ENCODE results near the gene BCAP31. TPM values are rescaled to one million over a fixed set of nuclear protein-coding genes. Genes with fewer than 3 reads are reported as not detected.

BCAP31 gene
- total and polyA plus RNA-seq, 2 of the 13 experiments (the other 11 are each of a cell fraction or from before 2014, with no cell fraction given), result 139 to 178 TPM

GRCh38 chrX:153763989-153764755 is 40.0 kb upstream of the BCAP31 start, which contains the start of gene PLXNB3 (continued):
- TF ChIP-seq, protein P1, sequence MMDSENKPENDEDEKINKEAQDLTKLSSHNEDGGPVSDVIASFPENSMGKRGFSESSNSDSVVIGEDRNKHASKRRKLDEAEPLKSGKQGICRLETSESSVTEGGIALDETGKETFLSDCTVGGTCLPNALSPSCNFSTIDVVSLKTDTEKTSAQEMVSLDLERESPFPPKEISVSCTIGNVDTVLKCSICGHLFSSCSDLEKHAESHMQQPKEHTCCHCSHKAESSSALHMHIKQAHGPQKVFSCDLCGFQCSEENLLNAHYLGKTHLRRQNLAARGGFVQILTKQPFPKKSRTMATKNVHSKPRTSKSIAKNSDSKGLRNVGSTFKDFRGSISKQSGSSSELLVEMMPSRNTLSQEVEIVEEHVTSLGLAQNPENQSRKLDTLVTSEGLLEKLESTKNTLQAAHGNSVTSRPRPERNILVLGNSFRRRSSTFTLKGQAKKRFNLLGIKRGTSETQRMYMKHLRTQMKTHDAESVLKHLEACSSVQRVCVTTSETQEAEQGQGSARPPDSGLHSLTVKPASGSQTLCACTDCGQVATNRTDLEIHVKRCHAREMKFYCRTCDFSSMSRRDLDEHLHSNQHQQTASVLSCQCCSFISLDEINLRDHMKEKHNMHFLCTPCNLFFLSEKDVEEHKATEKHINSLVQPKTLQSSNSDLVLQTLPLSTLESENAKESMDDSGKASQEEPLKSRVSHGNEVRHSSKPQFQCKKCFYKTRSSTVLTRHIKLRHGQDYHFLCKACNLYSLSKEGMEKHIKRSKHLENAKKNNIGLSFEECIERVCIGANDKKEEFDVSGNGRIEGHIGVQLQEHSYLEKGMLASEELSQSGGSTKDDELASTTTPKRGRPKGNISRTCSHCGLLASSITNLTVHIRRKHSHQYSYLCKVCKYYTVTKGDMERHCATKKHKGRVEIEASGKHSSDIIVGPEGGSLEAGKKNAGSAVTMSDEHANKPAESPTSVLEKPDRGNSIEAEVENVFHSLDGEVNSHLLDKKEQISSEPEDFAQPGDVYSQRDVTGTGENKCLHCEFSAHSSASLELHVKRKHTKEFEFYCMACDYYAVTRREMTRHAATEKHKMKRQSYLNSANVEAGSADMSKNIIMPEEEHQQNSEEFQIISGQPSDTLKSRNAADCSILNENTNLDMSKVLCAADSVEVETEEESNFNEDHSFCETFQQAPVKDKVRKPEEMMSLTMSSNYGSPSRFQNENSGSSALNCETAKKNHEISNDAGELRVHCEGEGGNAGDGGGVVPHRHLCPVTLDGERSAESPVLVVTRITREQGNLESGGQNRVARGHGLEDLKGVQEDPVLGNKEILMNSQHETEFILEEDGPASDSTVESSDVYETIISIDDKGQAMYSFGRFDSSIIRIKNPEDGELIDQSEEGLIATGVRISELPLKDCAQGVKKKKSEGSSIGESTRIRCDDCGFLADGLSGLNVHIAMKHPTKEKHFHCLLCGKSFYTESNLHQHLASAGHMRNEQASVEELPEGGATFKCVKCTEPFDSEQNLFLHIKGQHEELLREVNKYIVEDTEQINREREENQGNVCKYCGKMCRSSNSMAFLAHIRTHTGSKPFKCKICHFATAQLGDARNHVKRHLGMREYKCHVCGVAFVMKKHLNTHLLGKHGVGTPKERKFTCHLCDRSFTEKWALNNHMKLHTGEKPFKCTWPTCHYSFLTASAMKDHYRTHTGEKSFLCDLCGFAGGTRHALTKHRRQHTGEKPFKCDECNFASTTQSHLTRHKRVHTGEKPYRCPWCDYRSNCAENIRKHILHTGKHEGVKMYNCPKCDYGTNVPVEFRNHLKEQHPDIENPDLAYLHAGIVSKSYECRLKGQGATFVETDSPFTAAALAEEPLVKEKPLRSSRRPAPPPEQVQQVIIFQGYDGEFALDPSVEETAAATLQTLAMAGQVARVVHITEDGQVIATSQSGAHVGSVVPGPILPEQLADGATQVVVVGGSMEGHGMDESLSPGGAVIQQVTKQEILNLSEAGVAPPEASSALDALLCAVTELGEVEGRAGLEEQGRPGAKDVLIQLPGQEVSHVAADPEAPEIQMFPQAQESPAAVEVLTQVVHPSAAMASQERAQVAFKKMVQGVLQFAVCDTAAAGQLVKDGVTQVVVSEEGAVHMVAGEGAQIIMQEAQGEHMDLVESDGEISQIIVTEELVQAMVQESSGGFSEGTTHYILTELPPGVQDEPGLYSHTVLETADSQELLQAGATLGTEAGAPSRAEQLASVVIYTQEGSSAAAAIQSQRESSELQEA (CRISPR knock-in tag; IDR thresholded peaks at IDR 0.05; ENCODE audit: not compliant biosample characterization), result no peak
- TF ChIP-seq KLF6 (CRISPR knock-in tag; IDR thresholded peaks at IDR 0.05), result no peak
- no peak for TF ChIP-seq ATF5 (CRISPR knock-in tag; IDR thresholded peaks at IDR 0.05; ENCODE audit: low read depth)
- no peak; the same call in 1 of the 2 replicates for TF ChIP-seq ZNF672 (CRISPR knock-in tag; IDR thresholded peaks at IDR 0.05)
- no peak for TF ChIP-seq SMARCE1 (IDR thresholded peaks at IDR 0.05; ENCODE audit: borderline replicate concordance)
- TF ChIP-seq ZNF3 (CRISPR knock-in tag; IDR thresholded peaks at IDR 0.05), result no peak
- TF ChIP-seq GATAD2A (CRISPR knock-in tag; IDR thresholded peaks at IDR 0.05), result peak; percentile 54
- no peak for TF ChIP-seq HMGA1 (CRISPR knock-in tag; conservative IDR thresholded peaks at IDR 0.05)
- no peak for TF ChIP-seq MXI1 (IDR thresholded peaks at IDR 0.05; ENCODE audit: borderline replicate concordance, low read depth, low read length)
- no peak for TF ChIP-seq RARG (CRISPR knock-in tag; IDR thresholded peaks at IDR 0.05; ENCODE audit: low read depth)
- TF ChIP-seq SNAPC5 (CRISPR knock-in tag; IDR thresholded peaks at IDR 0.05; ENCODE audit: borderline replicate concordance), result no peak
- TF ChIP-seq, protein P2, sequence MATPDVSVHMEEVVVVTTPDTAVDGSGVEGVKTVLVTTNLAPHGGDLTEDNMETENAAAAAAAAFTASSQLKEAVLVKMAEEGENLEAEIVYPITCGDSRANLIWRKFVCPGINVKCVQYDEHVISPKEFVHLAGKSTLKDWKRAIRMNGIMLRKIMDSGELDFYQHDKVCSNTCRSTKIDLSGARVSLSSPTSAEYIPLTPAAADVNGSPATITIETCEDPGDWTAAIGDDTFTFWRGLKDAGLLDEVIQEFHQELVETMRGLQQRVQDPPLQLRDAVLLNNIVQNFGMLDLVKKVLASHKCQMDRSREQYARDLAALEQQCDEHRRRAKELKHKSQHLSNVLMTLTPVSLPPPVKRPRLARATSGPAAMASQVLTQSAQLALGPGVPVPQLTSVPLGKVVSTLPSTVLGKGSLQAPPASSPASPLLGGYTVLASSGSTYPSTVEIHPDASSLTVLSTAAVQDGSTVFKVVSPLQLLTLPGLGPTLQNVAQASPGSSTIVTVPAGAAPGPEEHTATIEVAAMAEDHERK (CRISPR knock-in tag; IDR thresholded peaks at IDR 0.05; ENCODE audit: low read depth), result no peak
- no peak for TF ChIP-seq ZNF546 (CRISPR knock-in tag; conservative IDR thresholded peaks at IDR 0.05)
- TF ChIP-seq ZNF180 (CRISPR knock-in tag; IDR thresholded peaks at IDR 0.05; ENCODE audit: borderline replicate concordance, low read depth), result no peak
- no peak for TF ChIP-seq ZNF780A (CRISPR knock-in tag; IDR thresholded peaks at IDR 0.05)
- TF ChIP-seq, protein P3, sequence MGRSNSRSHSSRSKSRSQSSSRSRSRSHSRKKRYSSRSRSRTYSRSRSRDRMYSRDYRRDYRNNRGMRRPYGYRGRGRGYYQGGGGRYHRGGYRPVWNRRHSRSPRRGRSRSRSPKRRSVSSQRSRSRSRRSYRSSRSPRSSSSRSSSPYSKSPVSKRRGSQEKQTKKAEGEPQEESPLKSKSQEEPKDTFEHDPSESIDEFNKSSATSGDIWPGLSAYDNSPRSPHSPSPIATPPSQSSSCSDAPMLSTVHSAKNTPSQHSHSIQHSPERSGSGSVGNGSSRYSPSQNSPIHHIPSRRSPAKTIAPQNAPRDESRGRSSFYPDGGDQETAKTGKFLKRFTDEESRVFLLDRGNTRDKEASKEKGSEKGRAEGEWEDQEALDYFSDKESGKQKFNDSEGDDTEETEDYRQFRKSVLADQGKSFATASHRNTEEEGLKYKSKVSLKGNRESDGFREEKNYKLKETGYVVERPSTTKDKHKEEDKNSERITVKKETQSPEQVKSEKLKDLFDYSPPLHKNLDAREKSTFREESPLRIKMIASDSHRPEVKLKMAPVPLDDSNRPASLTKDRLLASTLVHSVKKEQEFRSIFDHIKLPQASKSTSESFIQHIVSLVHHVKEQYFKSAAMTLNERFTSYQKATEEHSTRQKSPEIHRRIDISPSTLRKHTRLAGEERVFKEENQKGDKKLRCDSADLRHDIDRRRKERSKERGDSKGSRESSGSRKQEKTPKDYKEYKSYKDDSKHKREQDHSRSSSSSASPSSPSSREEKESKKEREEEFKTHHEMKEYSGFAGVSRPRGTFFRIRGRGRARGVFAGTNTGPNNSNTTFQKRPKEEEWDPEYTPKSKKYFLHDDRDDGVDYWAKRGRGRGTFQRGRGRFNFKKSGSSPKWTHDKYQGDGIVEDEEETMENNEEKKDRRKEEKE (IDR thresholded peaks at IDR 0.05), result no peak
- no peak for TF ChIP-seq ZNF160 (CRISPR knock-in tag; IDR thresholded peaks at IDR 0.05)

Measured in HepG2 (cell line).